ENCODE results near the gene LYRM4.

The LYRM4 gene

GRCh38 chr6:5279891-5280338, 19.2 kb upstream of the LYRM4 start:
- no peak for DNase-seq

GRCh38 chr6:5278565-5279120, 17.9 kb upstream of the LYRM4 start:
- no peak for DNase-seq

GRCh38 chr6:5278047-5278446, 17.3 kb upstream of the LYRM4 start:
- no peak for DNase-seq

- DNase-seq: no peak
Observed at GRCh38 chr6:5277589-5277988, 16.8 kb upstream of the LYRM4 start.

GRCh38 chr6:5276581-5276980, 15.8 kb upstream of the LYRM4 start:
- DNase-seq: no peak

GRCh38 chr6:5275497-5275896, 14.7 kb upstream of the LYRM4 start:
- no peak for DNase-seq

- no peak for DNase-seq
Observed at GRCh38 chr6:5274231-5274630, 13.5 kb upstream of the LYRM4 start.

- DNase-seq: no peak
Observed at GRCh38 chr6:5271926-5272325, 11.2 kb upstream of the LYRM4 start.

GRCh38 chr6:5270093-5270680, 9.4 kb upstream of the LYRM4 start:
- no peak for DNase-seq

GRCh38 chr6:5266423-5266822, 5.7 kb upstream of the LYRM4 start:
- no peak for DNase-seq

GRCh38 chr6:5261545-5262109, 877 bp upstream of the LYRM4 start:
- DNase-seq: no peak

- DNase-seq: peak; percentile 51
Observed at GRCh38 chr6:5260111-5260620, 584 bp downstream of the LYRM4 start.

GRCh38 chr6:5259428-5259827, 1.3 kb downstream of the LYRM4 start:
- DNase-seq: no peak

- no peak for DNase-seq
Observed at GRCh38 chr6:5257400-5257799, 3.4 kb downstream of the LYRM4 start.

GRCh38 chr6:5256952-5257351, 3.8 kb downstream of the LYRM4 start:
- DNase-seq: no peak

- no peak for DNase-seq
Observed at GRCh38 chr6:5250911-5251310, 9.8 kb downstream of the LYRM4 start.

GRCh38 chr6:5250451-5250850, 10.3 kb downstream of the LYRM4 start:
- DNase-seq: no peak

- no peak for DNase-seq
Observed at GRCh38 chr6:5249451-5250122, 11.2 kb downstream of the LYRM4 start.

GRCh38 chr6:5248302-5249098, 12.2 kb downstream of the LYRM4 start:
- DNase-seq: no peak

GRCh38 chr6:5247201-5247600, 13.5 kb downstream of the LYRM4 start:
- no peak for DNase-seq

- no peak for DNase-seq
Observed at GRCh38 chr6:5246141-5247097, 14.3 kb downstream of the LYRM4 start.

- DNase-seq: no peak
Observed at GRCh38 chr6:5243069-5243468, 17.7 kb downstream of the LYRM4 start.
